Inferior parietal cortex (tissue), 1 donor: ENCODE measurements around the gene FOXI2.

ENCODE experiments used
- DNase-seq: peaks from one replicate; pipeline ENCODE4 v3.0.0-alpha.2; 2016; ENCODE audit errors: extremely low spot score

FOXI2 gene

DNA sequence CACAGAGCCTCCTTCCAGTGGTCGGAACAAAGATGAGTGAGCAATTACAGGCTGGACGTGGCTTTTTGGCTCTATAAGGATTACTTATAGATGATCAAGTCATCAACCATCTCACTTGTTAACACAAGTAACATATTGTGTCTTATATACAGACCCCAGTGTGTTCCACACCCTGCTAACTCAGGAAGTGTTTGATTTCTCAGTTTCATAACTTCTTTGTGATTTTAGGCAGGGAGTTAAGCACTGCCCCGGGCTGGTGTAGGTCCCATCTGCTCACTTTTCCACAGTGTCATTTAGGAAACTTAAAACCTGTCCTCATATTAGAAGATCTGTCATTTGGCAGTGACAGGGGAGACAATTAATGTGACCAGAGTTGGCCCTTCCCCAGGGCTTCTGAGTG, 6.2 kb downstream of the FOXI2 start:
- no peak for DNase-seq

DNA sequence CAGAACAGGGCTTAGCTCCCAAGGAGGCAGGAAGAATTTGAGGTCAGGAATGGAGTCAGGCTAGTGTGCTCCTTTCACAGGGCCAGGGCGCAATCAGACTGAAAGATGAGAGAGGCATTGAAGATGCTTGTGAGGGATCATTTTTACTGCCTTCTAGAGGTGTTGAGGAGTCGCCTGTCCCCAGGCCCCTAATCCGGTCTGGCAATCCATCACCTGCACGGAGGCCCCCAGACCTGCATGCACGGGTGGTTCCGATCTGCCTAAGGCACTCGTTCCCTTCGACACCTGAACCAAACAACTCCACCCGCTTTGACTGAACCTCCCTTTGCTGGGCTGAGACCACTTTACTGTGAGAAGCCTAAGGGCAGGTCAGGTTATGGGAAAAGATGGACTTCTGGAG, 8.0 kb downstream of the FOXI2 start:
- no peak for DNase-seq

DNA sequence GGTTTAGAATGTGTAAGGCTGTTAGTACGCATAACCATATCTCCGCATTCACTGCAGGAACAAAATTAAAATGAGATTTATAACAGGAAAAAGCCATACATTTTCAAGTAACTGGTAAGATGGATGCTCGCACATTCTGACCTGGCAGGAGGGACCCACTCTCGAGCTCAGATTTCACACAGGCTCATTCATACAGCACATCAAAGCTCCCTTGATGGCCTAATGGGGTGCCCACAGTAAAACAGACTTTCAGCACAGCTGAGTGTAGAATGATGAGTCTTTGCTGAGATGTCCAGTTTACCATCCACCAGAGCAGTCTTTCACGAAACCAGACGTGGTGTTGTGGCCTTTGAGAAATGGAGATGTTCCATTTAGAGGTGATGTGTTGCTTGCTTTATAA, 8.9 kb downstream of the FOXI2 start:
- DNase-seq, result no peak

DNA sequence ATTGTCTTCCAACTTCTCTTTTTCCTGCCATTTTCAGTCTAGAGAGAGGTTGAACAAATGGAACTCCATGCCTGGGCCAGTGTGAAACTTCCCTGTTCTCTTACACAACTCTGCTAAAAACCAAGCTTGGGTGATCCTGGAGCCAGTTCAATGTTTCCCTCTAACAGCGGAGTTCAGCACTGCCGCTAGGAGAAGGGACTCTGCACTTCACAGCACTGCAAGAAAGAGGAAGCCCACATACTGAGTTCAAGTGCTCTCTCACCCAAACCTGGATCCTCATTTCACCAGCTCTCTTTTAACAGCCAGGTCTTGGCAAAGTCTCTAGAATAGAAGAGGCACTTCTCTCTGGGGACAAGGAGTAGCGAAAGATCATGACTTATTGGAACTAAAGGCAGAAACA, 18.8 kb downstream of the FOXI2 start:
- DNase-seq, result no peak

DNA sequence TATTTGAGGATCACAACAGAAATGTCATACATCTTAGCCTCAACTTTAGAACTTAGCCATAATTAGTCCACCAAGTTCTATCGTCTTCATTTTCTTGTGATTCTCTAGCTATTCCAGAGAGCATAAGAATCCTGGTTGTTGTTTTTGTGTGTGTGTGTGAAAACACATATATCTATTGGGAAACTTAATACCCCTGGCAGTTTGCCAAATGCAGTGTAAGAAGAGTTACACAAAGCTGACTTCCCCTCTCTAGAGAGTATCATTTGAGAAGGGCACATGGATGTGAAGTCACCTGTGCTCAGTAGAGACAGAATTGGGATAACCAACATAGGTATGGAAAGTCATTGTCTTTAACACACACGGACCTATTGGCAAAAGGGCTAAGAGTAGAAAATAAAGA, 19.3 kb downstream of the FOXI2 start:
- DNase-seq, result no peak

DNA sequence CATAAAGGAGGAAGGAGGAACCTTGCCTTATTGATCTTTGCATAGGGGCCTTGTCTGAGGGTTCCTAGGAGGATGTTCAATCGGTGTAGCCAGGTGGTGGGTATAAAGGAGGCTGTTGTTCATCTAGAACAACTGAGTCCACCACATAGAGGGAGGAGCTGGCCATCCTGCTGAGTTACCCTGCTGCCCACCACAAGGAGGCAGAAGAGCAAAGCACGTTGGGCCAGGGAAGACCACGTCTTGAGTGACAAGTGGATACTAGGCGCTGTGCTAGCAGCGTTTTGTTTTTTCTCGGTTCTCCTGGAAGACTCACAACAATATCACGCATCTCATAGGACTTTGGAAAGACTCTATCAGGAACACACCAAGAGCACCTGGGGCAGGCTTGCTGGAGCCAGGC, 20.0 kb downstream of the FOXI2 start:
- DNase-seq, result no peak

DNA sequence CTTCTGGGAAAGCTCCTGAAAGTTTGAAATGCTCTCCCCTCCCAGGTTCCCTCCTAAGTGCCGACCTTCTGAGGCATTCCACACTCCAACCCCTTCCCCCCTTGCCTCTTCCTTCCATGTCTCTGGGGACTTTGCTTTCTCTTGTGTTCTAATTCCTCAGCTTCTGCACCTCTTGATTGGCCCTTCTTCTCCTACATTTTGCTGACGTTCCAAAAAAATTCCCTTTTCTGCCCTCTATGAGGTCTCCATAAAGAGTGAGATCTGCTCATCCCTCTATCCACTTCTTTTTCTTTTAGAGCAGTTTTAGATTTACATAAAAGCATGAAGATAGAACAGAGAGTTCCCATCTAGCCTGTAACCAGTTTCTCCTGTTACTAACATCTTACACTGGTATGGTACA, 22.3 kb downstream of the FOXI2 start:
- DNase-seq, result no peak

DNA sequence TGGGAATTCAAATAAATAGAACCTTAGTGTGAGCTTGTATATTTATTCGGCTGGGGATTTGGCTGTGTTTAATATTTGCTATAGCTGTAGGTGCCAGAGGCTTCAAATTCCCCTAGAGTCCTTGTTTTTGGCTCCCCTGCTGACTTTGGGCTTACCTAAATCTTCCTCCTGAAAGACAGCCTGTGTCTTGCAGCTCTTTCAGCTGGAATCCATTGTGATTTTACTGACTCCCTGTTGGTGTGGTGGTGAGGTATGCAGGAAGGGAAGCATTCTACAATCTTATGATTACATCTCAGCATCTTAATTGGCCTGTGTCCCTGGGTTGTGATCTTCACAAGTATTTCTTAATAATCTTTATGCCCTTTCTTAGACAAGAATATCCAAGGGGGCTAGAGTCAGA, 25.9 kb downstream of the FOXI2 start:
- DNase-seq, result no peak

DNA sequence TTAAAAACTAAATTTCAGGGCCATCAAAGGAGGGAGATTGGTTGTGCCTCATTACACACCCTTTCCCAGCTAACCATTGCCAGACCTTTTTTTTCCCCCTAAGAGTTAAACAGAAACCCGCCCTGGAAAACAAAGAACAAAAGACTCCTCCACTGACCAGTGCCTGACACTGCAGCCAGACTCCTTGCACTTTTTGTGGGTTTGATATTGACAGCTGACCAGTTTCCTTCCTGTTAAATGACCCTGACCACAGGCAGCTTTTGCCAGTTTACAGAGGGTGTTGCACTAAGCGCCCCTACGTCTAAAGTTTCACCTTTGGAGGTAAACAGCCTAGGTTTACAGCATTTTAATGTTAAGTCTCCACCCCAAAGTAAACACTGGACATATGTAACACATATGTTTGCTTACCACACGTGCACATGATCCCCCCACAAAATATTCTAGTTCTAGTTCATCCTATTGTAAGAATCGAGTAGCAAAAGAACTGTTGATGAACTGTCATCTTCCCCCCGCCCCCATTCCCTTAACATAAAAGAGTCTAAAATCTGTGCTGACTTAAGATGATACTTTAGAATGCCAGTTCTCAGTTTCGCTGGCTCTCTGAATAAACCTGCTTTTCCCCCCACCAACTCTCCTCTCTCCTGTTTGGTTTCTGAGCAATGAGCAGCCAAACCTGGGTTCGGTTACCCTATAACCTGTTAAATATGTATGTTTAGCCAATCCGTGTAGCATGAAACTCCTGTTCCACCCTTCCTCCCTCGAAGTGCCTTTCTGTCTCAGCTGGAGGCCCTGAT, 38.0 kb downstream of the FOXI2 start:
- no peak for DNase-seq

DNA sequence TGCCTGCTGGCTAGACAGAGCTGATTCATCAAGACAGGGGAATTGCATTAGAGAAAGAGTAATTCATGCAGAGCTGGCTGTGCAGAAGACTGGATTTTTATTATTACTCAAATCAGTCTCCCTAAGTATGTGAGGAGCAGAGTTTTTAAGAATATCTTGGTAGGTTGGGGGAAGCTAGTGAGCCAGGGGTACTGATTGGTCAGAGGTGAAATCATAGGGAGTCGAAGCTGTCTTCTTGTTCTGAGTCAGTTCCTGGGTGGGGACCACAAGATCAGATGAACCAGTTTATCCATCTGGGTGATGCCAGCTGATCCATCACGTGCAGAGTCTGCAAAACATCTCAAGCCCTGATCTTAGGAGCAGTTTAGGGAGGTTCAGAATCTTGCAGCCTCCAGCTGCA, 39.8 kb downstream of the FOXI2 start:
- no peak for DNase-seq

DNA sequence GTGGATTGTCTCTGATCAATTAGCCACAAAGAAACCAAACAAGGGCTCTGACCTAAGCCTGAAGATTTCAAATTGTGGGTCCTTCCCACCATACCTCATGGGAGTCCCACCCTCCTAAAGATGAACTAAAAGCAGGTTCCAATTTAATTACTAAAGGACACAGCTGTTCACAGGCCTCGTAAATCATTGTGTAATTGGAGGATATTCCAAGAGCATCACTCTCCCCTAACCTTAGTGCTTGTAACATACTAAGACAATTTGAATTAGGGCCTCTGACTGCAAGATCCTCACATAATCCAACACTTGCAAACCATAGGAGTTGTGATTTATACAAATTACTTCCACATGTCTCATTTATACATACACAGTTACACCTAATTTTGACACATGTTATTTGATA, 44.4 kb downstream of the FOXI2 start:
- DNase-seq, result no peak

DNA sequence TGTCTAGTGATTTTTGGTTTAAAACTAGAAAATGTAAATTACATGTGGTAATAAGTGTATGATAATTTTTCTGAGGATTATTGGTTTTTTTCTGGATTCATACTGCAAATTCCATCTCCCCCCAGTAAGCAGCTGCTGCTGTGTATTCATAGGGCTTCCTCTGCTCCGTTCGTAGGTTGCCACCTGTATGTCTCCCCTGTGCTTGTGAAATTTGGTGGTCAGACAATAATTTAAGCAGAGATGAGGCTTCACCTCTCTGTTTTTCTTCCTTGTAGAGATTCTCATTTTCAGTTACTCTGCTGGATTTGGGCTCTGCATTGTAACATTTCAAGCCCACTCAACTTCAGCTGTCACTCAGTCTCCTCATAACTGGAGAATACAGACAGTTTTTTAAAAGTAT, 50.9 kb downstream of the FOXI2 start:
- DNase-seq, result no peak

DNA sequence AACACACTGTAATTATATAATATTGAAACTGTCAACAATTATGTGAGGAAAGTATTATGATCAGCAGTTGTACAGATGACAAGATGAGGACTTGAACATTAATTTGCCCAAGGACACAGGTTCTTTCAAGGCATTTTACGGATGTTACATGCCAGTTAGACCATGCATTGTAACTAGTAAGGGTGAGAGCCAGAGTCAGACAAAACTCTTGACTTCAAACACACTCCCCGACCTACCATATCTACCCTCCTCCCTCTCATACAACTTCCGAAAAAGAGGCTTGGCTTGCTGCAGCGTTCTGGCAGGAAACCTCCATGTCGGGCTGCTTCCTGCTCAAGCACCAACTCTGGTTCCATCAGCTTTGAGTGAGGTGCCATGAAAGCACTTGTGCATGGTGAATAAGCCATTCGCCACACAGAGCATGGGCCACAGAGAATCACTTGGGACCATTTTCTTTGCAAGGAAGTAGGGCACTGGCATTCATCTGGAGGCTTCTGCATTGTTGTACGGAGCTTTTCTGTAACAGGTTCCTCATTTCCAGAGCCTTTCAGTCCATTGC, 53.2 kb downstream of the FOXI2 start:
- DNase-seq, result no peak
